ENCODE measurements around the gene CD99. TPM values are rescaled to one million over a fixed set of nuclear protein-coding genes. Genes with fewer than 3 reads are reported as not detected.
"Not testable (repeated sequence)": the region's sequence is repeated elsewhere in the genome, so short reads cannot be mapped to it uniquely, and the experiment has no call there.

Gene CD99
- polyA plus RNA-seq, 1 donor (not counting 4 experiments of a cell fraction or from before 2014, with no cell fraction given): 74.4 TPM

GRCh38 chrX:2748815-2749188, 57.7 kb downstream of the CD99 start:
- no peak for FAIRE-seq

GRCh38 chrX:2751291-2751690, 60.2 kb downstream of the CD99 start:
- dilution Hi-C loops (cut with MboI; ENCODE audit: extremely low pct_ligation_motif_present, low sequenced_read_pairs): no loop called here
- Histone ChIP-seq H3K27me3 (ENCODE audit: control insufficient read depth, extremely low read depth, insufficient read depth, low read length) (no peaks in the 10 kb centered on the region), H3K9me3 (ENCODE audit: control insufficient read depth, low read depth, low read length) (no peaks in the 10 kb centered on the region), H3K4me1 (ENCODE audit: control insufficient read depth, extremely low read depth, insufficient read depth, low read length) (peaks cover 22% of the 10 kb centered on the region), H3K9me1 (ENCODE audit: control insufficient read depth, extremely low read depth, insufficient read depth, low read length) (no peaks in the 10 kb centered on the region), H3K4me2 (ENCODE audit: control insufficient read depth, extremely low read depth, insufficient read depth, low read depth, low read length) (peak overlapping the region; percentile 71), H3K36me3 (ENCODE audit: control insufficient read depth in 2 of 2, extremely low read depth in 1 of 2, insufficient read depth in 2 of 2, low read length in 2 of 2) (no peaks in the 10 kb centered on the region), H3K9ac (ENCODE audit: control insufficient read depth, extremely low read depth, insufficient read depth, low read length) (peak overlapping the region; percentile 77), H3K27ac (ENCODE audit: control insufficient read depth, insufficient read depth, low read length) (peak overlapping the region; percentile 79), H4K20me1 (ENCODE audit: control insufficient read depth, extremely low read depth, insufficient read depth, low read length) (no peaks in the 10 kb centered on the region), H3K4me3 (ENCODE audit: control insufficient read depth in 2 of 3, extremely low read depth in 1 of 3, insufficient read depth in 2 of 3, low read depth in 1 of 3, low read length in 3 of 3) (no peak overlapping the region), H3K79me2 (ENCODE audit: control insufficient read depth, insufficient read depth, low read length) (peaks cover 16% of the 10 kb centered on the region), H2AFZ (ENCODE audit: control insufficient read depth, low read length) (no peak overlapping the region)
- TF ChIP-seq EZH2 (IDR thresholded peaks at IDR 0.05; ENCODE audit: low read length) (no peak), CTCF (optimal IDR thresholded peaks at IDR 0.05 in 1 of 3, IDR thresholded peaks at IDR 0.05 in 1 of 3, conservative IDR thresholded peaks at IDR 0.05 in 1 of 3; ENCODE audit: extremely low read depth in 1 of 3, insufficient read depth in 2 of 3, low read length in 3 of 3) (no peak)
- no peak for FAIRE-seq
- DNase-seq (ENCODE audit: low read depth, low spot score): no peak

More at GRCh38 chrX:2748815-2749188, 57.7 kb downstream of the CD99 start:
- Histone ChIP-seq H3K4me2 (ENCODE audit: control insufficient read depth, extremely low read depth, insufficient read depth, low read depth, low read length) (peak overlapping the region; percentile 16), H3K4me1 (ENCODE audit: control insufficient read depth, extremely low read depth, insufficient read depth, low read length) (peaks cover 18% of the 10 kb centered on the region), H4K20me1 (ENCODE audit: control insufficient read depth, extremely low read depth, insufficient read depth, low read length) (no peaks in the 10 kb centered on the region), H3K9me3 (ENCODE audit: control insufficient read depth, low read depth, low read length) (no peaks in the 10 kb centered on the region), H3K27me3 (ENCODE audit: control insufficient read depth, extremely low read depth, insufficient read depth, low read length) (no peaks in the 10 kb centered on the region), H3K4me3 (ENCODE audit: control insufficient read depth in 2 of 3, extremely low read depth in 1 of 3, insufficient read depth in 2 of 3, low read depth in 1 of 3, low read length in 3 of 3) (no peak overlapping the region), H2AFZ (ENCODE audit: control insufficient read depth, low read length) (no peak overlapping the region), H3K9ac (ENCODE audit: control insufficient read depth, extremely low read depth, insufficient read depth, low read length) (no peak overlapping the region), H3K79me2 (ENCODE audit: control insufficient read depth, insufficient read depth, low read length) (peaks cover 7% of the 10 kb centered on the region), H3K9me1 (ENCODE audit: control insufficient read depth, extremely low read depth, insufficient read depth, low read length) (no peaks in the 10 kb centered on the region), H3K36me3 (ENCODE audit: control insufficient read depth in 2 of 2, extremely low read depth in 1 of 2, insufficient read depth in 2 of 2, low read length in 2 of 2) (no peaks in the 10 kb centered on the region), H3K27ac (ENCODE audit: control insufficient read depth, insufficient read depth, low read length) (peak overlapping the region; percentile 26)
- no peak for DNase-seq (ENCODE audit: low read depth, low spot score)
- TF ChIP-seq EZH2 (IDR thresholded peaks at IDR 0.05; ENCODE audit: low read length): no peak
- TF ChIP-seq CTCF (optimal IDR thresholded peaks at IDR 0.05 in 1 of 3, IDR thresholded peaks at IDR 0.05 in 1 of 3, conservative IDR thresholded peaks at IDR 0.05 in 1 of 3; ENCODE audit: extremely low read depth in 1 of 3, insufficient read depth in 2 of 3, low read length in 3 of 3): no peak
- dilution Hi-C loops (cut with MboI; ENCODE audit: extremely low pct_ligation_motif_present, low sequenced_read_pairs): no loop called here

- H3K4me1 ChIP-seq (ENCODE audit: control insufficient read depth, extremely low read depth, insufficient read depth, low read length): peaks cover 22% of the 10 kb centered on the region
- H3K27me3 ChIP-seq (ENCODE audit: control insufficient read depth, extremely low read depth, insufficient read depth, low read length); DNase-seq (ENCODE audit: low read depth, low spot score); H4K20me1 ChIP-seq (ENCODE audit: control insufficient read depth, extremely low read depth, insufficient read depth, low read length); H3K9me3 ChIP-seq (ENCODE audit: control insufficient read depth, low read depth, low read length); dilution Hi-C loops (cut with MboI; ENCODE audit: extremely low pct_ligation_motif_present, low sequenced_read_pairs); H3K9me1 ChIP-seq (ENCODE audit: control insufficient read depth, extremely low read depth, insufficient read depth, low read length); H3K36me3 ChIP-seq (ENCODE audit: control insufficient read depth in 2 of 2, extremely low read depth in 1 of 2, insufficient read depth in 2 of 2, low read length in 2 of 2): not testable (repeated sequence)
- peak within 1 kb of the TSS; percentile 50 to 72 (median 65) for H3K4me3 ChIP-seq (ENCODE audit: control insufficient read depth in 2 of 3, extremely low read depth in 1 of 3, insufficient read depth in 2 of 3, low read depth in 1 of 3, low read length in 3 of 3)
- H3K4me2 ChIP-seq (ENCODE audit: control insufficient read depth, extremely low read depth, insufficient read depth, low read depth, low read length): peak within 1 kb of the TSS; percentile 71
- peak within 1 kb of the TSS; percentile 13 for H2AFZ ChIP-seq (ENCODE audit: control insufficient read depth, low read length)
- peak within 1 kb of the TSS; percentile 77 for H3K9ac ChIP-seq (ENCODE audit: control insufficient read depth, extremely low read depth, insufficient read depth, low read length)
- FAIRE-seq: peak; percentile 100
- peaks cover 21% of the 10 kb centered on the region for H3K79me2 ChIP-seq (ENCODE audit: control insufficient read depth, insufficient read depth, low read length)
- H3K27ac ChIP-seq (ENCODE audit: control insufficient read depth, insufficient read depth, low read length): peak within 1 kb of the TSS; percentile 79
These were observed 60.8 kb downstream of the CD99 start, which contains the start of gene XG for GRCh38 chrX:2751874-2752300. TSS of gene XG (plus strand) at chrX:2752040. CDS start at chrX:2752275, 235 bp downstream.

- H3K9me1 ChIP-seq (ENCODE audit: control insufficient read depth, extremely low read depth, insufficient read depth, low read length); H2AFZ ChIP-seq (ENCODE audit: control insufficient read depth, low read length); dilution Hi-C loops (cut with MboI; ENCODE audit: extremely low pct_ligation_motif_present, low sequenced_read_pairs); H3K27me3 ChIP-seq (ENCODE audit: control insufficient read depth, extremely low read depth, insufficient read depth, low read length); FAIRE-seq; H3K36me3 ChIP-seq (ENCODE audit: control insufficient read depth in 2 of 2, extremely low read depth in 1 of 2, insufficient read depth in 2 of 2, low read length in 2 of 2); H4K20me1 ChIP-seq (ENCODE audit: control insufficient read depth, extremely low read depth, insufficient read depth, low read length); DNase-seq (ENCODE audit: low read depth, low spot score); H3K9me3 ChIP-seq (ENCODE audit: control insufficient read depth, low read depth, low read length): not testable (repeated sequence)
- peak overlapping the region; percentile 79 for H3K27ac ChIP-seq (ENCODE audit: control insufficient read depth, insufficient read depth, low read length)
- peak overlapping the region; percentile 77 for H3K9ac ChIP-seq (ENCODE audit: control insufficient read depth, extremely low read depth, insufficient read depth, low read length)
- peaks cover 22% of the 10 kb centered on the region for H3K4me1 ChIP-seq (ENCODE audit: control insufficient read depth, extremely low read depth, insufficient read depth, low read length)
- peak overlapping the region; percentile 50 to 72 (median 65) for H3K4me3 ChIP-seq (ENCODE audit: control insufficient read depth in 2 of 3, extremely low read depth in 1 of 3, insufficient read depth in 2 of 3, low read depth in 1 of 3, low read length in 3 of 3)
- H3K4me2 ChIP-seq (ENCODE audit: control insufficient read depth, extremely low read depth, insufficient read depth, low read depth, low read length): peak overlapping the region; percentile 71
- H3K79me2 ChIP-seq (ENCODE audit: control insufficient read depth, insufficient read depth, low read length): peaks cover 24% of the 10 kb centered on the region
These were observed 61.3 kb downstream of the CD99 start for GRCh38 chrX:2752441-2752840.
